ENCODE data around the gene MUC20. TPM values are rescaled to one million over a fixed set of nuclear protein-coding genes. Genes with fewer than 3 reads are reported as not detected.

MUC20 gene
- total and polyA plus RNA-seq, 2 donors (not counting 1 experiment from before 2014, with no cell fraction given): 0.54 to 0.66 TPM

DNA sequence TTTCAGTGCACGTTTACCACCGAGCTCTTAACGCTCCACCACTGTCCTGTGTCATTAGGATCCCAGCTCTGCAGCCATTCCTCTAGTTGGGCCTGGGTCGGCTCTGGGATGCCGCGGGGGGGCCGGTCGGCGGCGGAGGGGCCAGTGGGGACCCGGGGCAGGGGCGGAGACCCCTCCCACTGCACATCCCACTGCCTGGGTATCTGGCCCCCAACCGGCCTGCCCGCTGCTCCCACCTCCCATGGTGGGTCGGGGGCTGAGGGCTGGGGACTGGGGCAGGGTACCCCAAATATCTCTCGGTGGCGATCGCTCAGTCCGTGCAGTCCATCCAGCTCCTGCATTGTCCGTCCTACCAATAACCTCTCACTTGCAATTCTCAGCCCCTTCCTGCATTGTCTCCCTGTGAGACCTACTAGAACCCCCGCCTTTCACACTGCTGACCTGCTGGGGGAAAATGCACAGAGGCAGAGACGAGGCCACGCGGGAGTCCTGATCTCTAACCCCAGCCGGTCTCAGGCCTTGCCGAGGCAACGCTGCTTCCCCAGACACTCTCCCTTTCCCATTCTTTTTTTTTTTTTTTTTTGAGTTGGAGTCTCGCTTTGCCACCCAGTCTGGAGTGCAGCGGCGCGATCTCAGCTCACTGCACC is 24.0 kb upstream of the MUC20 start:
- Histone ChIP-seq H3K9me3 (ENCODE audit: control insufficient read depth, insufficient read depth, low read depth, low read length) (no peaks in the 10 kb centered on the region), H4K20me1 (ENCODE audit: control insufficient read depth, extremely low read depth, insufficient read depth, low read length) (no peaks in the 10 kb centered on the region), H3K4me3 (replicated peaks in 1 of 4; ENCODE audit: control extremely low read depth in 1 of 4, insufficient read depth in 1 of 4, low read depth in 3 of 4, low read length in 4 of 4) (no peak overlapping the region), H3K27me3 (ENCODE audit: control insufficient read depth, insufficient read depth, low read length) (no peaks in the 10 kb centered on the region), H3K4me2 (ENCODE audit: extremely low read depth, insufficient read depth, low read length) (no peak overlapping the region), H3K9ac (ENCODE audit: insufficient read depth, low read length) (no peak overlapping the region), H3K79me2 (ENCODE audit: control insufficient read depth, insufficient read depth, low read length) (no peaks in the 10 kb centered on the region), H3K4me1 (ENCODE audit: control insufficient read depth, extremely low read depth, insufficient read depth, low read length) (peaks cover 15% of the 10 kb centered on the region), H2AFZ (ENCODE audit: low read length) (no peak overlapping the region), H3K36me3 (ENCODE audit: control insufficient read depth, insufficient read depth, low read length) (peaks cover 14% of the 10 kb centered on the region), H3K27ac (ENCODE audit: insufficient read depth, low read length) (no peak overlapping the region)
- no peak for DNase-seq (ENCODE audit: low read depth in 2 of 2)
- TF ChIP-seq EZH2 (IDR thresholded peaks at IDR 0.05; ENCODE audit: low read length, missing control alignments): no peak
- TF ChIP-seq, protein P1, sequence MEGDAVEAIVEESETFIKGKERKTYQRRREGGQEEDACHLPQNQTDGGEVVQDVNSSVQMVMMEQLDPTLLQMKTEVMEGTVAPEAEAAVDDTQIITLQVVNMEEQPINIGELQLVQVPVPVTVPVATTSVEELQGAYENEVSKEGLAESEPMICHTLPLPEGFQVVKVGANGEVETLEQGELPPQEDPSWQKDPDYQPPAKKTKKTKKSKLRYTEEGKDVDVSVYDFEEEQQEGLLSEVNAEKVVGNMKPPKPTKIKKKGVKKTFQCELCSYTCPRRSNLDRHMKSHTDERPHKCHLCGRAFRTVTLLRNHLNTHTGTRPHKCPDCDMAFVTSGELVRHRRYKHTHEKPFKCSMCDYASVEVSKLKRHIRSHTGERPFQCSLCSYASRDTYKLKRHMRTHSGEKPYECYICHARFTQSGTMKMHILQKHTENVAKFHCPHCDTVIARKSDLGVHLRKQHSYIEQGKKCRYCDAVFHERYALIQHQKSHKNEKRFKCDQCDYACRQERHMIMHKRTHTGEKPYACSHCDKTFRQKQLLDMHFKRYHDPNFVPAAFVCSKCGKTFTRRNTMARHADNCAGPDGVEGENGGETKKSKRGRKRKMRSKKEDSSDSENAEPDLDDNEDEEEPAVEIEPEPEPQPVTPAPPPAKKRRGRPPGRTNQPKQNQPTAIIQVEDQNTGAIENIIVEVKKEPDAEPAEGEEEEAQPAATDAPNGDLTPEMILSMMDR (conservative IDR thresholded peaks at IDR 0.05 in 1 of 2, IDR thresholded peaks at IDR 0.05 in 1 of 2; ENCODE audit: low read depth in 1 of 2, low read length in 2 of 2): no peak

DNA sequence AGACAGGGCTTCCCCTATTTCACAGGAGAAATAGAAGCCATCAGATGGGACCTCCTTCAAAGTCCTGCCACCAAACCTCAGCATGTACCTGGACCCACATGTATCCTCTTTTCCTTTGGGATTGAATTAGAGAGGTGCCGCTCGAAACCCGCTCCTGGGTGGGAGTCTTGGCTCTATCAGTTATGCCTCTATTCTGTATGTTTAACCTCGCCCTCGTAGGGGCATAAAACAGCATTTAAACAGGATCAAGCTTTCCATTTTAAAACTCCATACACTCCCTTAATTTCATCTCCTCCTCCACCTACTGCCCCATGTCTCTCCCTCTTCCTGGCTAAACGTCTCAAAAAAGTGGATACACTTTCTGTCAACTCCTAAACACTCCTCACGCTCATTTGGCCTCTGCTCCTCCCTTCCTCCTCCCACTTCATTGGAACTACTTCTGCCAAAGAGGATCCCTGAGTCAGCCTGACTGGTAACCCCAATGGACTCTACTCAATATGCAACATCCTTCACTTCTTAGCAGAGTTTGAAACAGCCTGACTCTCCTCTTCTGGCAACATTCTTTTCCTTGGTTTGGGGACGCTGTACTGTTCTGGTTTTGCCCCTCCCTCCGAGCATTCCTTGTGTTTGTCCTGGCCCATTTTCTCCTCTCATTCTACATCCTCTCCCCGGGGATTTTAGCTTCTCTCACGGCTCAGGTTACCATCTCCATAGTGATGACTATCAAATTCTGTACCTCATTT is 23.0 kb upstream of the MUC20 start:
- Histone ChIP-seq H3K36me3 (ENCODE audit: control insufficient read depth, insufficient read depth, low read length) (peaks cover 8% of the 10 kb centered on the region), H4K20me1 (ENCODE audit: control insufficient read depth, extremely low read depth, insufficient read depth, low read length) (no peaks in the 10 kb centered on the region), H3K27me3 (ENCODE audit: control insufficient read depth, insufficient read depth, low read length) (no peaks in the 10 kb centered on the region), H3K4me2 (ENCODE audit: extremely low read depth, insufficient read depth, low read length) (peak overlapping the region; percentile 61), H3K9me3 (ENCODE audit: control insufficient read depth, insufficient read depth, low read depth, low read length) (no peaks in the 10 kb centered on the region), H3K79me2 (ENCODE audit: control insufficient read depth, insufficient read depth, low read length) (no peaks in the 10 kb centered on the region), H3K9ac (ENCODE audit: insufficient read depth, low read length) (no peak overlapping the region), H3K27ac (ENCODE audit: insufficient read depth, low read length) (peak overlapping the region; percentile 74), H2AFZ (ENCODE audit: low read length) (no peak overlapping the region), H3K4me1 (ENCODE audit: control insufficient read depth, extremely low read depth, insufficient read depth, low read length) (peaks cover 15% of the 10 kb centered on the region), H3K4me3 (replicated peaks in 1 of 4; ENCODE audit: control extremely low read depth in 1 of 4, insufficient read depth in 1 of 4, low read depth in 3 of 4, low read length in 4 of 4) (no peak overlapping the region)
- no peak for TF ChIP-seq EZH2 (IDR thresholded peaks at IDR 0.05; ENCODE audit: low read length, missing control alignments)
- TF ChIP-seq, protein P1 (conservative IDR thresholded peaks at IDR 0.05 in 1 of 2, IDR thresholded peaks at IDR 0.05 in 1 of 2; ENCODE audit: low read depth in 1 of 2, low read length in 2 of 2): no peak
- DNase-seq (ENCODE audit: low read depth in 2 of 2): peak; percentile 79 to 92

DNA sequence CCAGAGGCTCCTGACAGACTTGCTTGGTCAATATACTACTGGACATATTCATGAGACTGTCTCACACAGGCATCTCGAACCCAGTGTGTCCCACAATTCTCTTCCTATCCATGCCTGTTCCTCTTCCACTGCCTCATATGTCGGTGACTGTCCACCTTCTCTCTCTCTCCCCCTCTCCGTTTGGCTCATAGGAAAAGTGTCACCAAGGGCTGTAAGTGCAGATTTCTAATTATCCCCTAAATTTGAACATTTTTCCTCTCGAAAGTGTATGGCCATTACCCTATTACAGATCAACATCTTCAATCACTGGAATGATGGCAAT is 22.5 kb upstream of the MUC20 start:
- Histone ChIP-seq H3K27me3 (ENCODE audit: control insufficient read depth, insufficient read depth, low read length) (no peaks in the 10 kb centered on the region), H3K4me1 (ENCODE audit: control insufficient read depth, extremely low read depth, insufficient read depth, low read length) (peaks cover 15% of the 10 kb centered on the region), H3K9me3 (ENCODE audit: control insufficient read depth, insufficient read depth, low read depth, low read length) (no peaks in the 10 kb centered on the region), H3K27ac (ENCODE audit: insufficient read depth, low read length) (peak overlapping the region; percentile 74), H3K9ac (ENCODE audit: insufficient read depth, low read length) (no peak overlapping the region), H4K20me1 (ENCODE audit: control insufficient read depth, extremely low read depth, insufficient read depth, low read length) (no peaks in the 10 kb centered on the region), H3K36me3 (ENCODE audit: control insufficient read depth, insufficient read depth, low read length) (peaks cover 8% of the 10 kb centered on the region), H2AFZ (ENCODE audit: low read length) (no peak overlapping the region), H3K4me3 (replicated peaks in 1 of 4; ENCODE audit: control extremely low read depth in 1 of 4, insufficient read depth in 1 of 4, low read depth in 3 of 4, low read length in 4 of 4) (no peak overlapping the region), H3K4me2 (ENCODE audit: extremely low read depth, insufficient read depth, low read length) (peak overlapping the region; percentile 61), H3K79me2 (ENCODE audit: control insufficient read depth, insufficient read depth, low read length) (no peaks in the 10 kb centered on the region)
- TF ChIP-seq, protein P1 (conservative IDR thresholded peaks at IDR 0.05 in 1 of 2, IDR thresholded peaks at IDR 0.05 in 1 of 2; ENCODE audit: low read depth in 1 of 2, low read length in 2 of 2): no peak
- TF ChIP-seq EZH2 (IDR thresholded peaks at IDR 0.05; ENCODE audit: low read length, missing control alignments): no peak
- no peak for DNase-seq (ENCODE audit: low read depth in 2 of 2)
